K562 (cell line): Measurements from ENCODE around the gene ZNF346. TPM values are rescaled to one million over a fixed set of nuclear protein-coding genes. Genes with fewer than 3 reads are reported as not detected.
A peak's percentile ranks its signal among the peaks of the same experiment; 100 is the strongest.

ENCODE experiments used
- ARID4B ChIP-seq: sonication (generic); formaldehyde crosslinking; IDR thresholded peaks from 2 replicates; pipeline ENCODE4 v1.8.0; 2022; ENCODE audit warnings: mild to moderate bottlenecking, missing genetic modification reagents
- CCAR2 ChIP-seq: fragments of 200-400 bp; formaldehyde crosslinking; IDR thresholded peaks from 2 replicates; pipeline ENCODE4 v1.6.1; 2017; ENCODE audit warnings: mild to moderate bottlenecking, low read depth, low read length
- ELF1 ChIP-seq: fragments of 200-800 bp; sonication (Bioruptor generic); IDR thresholded peaks from 2 replicates; pipeline ENCODE4 v1.6.1; 2016; ENCODE audit warnings: missing genetic modification characterization, missing compliant biosample characterization
- HMGN3 ChIP-seq: IDR thresholded peaks from 2 replicates; pipeline ENCODE4 v1.6.1; 2011; ENCODE audit warnings: borderline replicate concordance, low read depth, mild to moderate bottlenecking, mixed read lengths, low read length; ENCODE audit not compliant: insufficient read length; ENCODE audit errors: extremely low read depth
- IRF9 ChIP-seq: fragments of 450-650 bp; IDR thresholded peaks from 2 replicates; pipeline ENCODE4 v1.6.1; 2016; ENCODE audit warnings: missing biosample characterization, missing genetic modification characterization
- MAZ ChIP-seq, 2 experiments: fragments of 450-650 bp in 1 of 2; sonication (generic) in 1 of 2; formaldehyde crosslinking; IDR thresholded peaks in 1 of 2; conservative IDR thresholded peaks in 1 of 2; 2 replicates each; pipeline versions ENCODE4 v1.4.0 to v1.5.0; 2020; ENCODE audit warnings: mild to moderate bottlenecking in 1 of 2, missing genetic modification reagents in 1 of 2
- MBD2 ChIP-seq: sonication (generic); IDR thresholded peaks from 2 replicates; pipeline ENCODE4 v1.6.1; 2016; ENCODE audit warnings: low read depth, borderline replicate concordance
- MNT ChIP-seq, 2 experiments: fragments of 450-650 bp; conservative IDR thresholded peaks; 2 replicates each; pipeline ENCODE4 v1.6.1; 2017; ENCODE audit warnings: mild to moderate bottlenecking in 2 of 2, moderate library complexity in 2 of 2
- PCBP1 ChIP-seq: fragments of 200-400 bp; formaldehyde crosslinking; IDR thresholded peaks from 2 replicates; pipeline ENCODE4 v1.6.1; 2018; ENCODE audit warnings: mild to moderate bottlenecking, low read depth, low read length; ENCODE audit not compliant: poor library complexity, severe bottlenecking
- RBM14 ChIP-seq: fragments of 200-400 bp; formaldehyde crosslinking; IDR thresholded peaks from 2 replicates; pipeline ENCODE4 v1.6.1; 2018; ENCODE audit warnings: low read depth, mild to moderate bottlenecking, low read length, moderate library complexity, borderline replicate concordance; ENCODE audit not compliant: insufficient read depth
- YBX1 ChIP-seq: fragments of 450-650 bp; IDR thresholded peaks from 2 replicates; pipeline ENCODE4 v1.7.1; 2016; ENCODE audit warnings: mild to moderate bottlenecking
- ZFX ChIP-seq: sonication (generic); formaldehyde crosslinking; IDR thresholded peaks from 2 replicates; pipeline ENCODE4 v1.8.0; 2022; ENCODE audit warnings: mild to moderate bottlenecking, missing genetic modification reagents, moderate library complexity
- ZNF12 ChIP-seq: sonication (generic); formaldehyde crosslinking; IDR thresholded peaks from 2 replicates; pipeline ENCODE4 v1.4.0; 2020; ENCODE audit warnings: mild to moderate bottlenecking, missing genetic modification reagents
- ZNF518B ChIP-seq: fragments of 250-450 bp; sonication (Bioruptor Pico); IDR thresholded peaks from 2 replicates; pipeline ENCODE4 v1.5.0; 2021; ENCODE audit warnings: mild to moderate bottlenecking, moderate library complexity
- polyA plus RNA-seq, 8 experiments: library from polyadenylated mRNA; depleted of rRNA in 4 of 8; stranded (reverse) in 5 of 8; unstranded in 3 of 8; fragments of >200 nt; fragmentation: Nextera tagmentation in 2 of 8; fragmentation: Illumina TruSeq in 1 of 8; extraction: Ambion mirVana in 2 of 8; extraction: Trizol in 1 of 8; gene quantifications; 2 replicates each; pipeline versions ENCODE4 v1.2.1 to v1.2.3, GENCODE V29; 2011 to 2014; ENCODE audit warnings: inconsistent platforms in 1 of 8, missing spikeins in 1 of 8
- total RNA-seq, 7 experiments: library from RNA; depleted of rRNA in 6 of 7; stranded (reverse); fragments of >200 nt in 6 of 7; fragmentation: Illumina TruSeq in 2 of 7; extraction: Trizol in 2 of 7; gene quantifications; 2 replicates each; pipeline versions ENCODE4 v1.2.1 to v1.2.3, GENCODE V29; 2011 to 2021; ENCODE audit warnings: low replicate concordance in 1 of 7

ZNF346 gene
- total and polyA plus RNA-seq, 9 of the 15 experiments (the other 6 are each of a cell fraction or from before 2014, with no cell fraction given), result 5.0 to 25.1 (median 20.1) TPM

- peak; percentile 75; the same call in 1 of the 2 replicates for TF ChIP-seq ARID4B (CRISPR knock-in tag)
- peak; percentile 71; the same call in 1 of the 2 replicates for TF ChIP-seq MBD2
- TF ChIP-seq MNT (conservative IDR thresholded peaks at IDR 0.05), result peak; percentile 44 to 51; a peak in 3 of 4 replicates
- no peak for TF ChIP-seq IRF9 (tag)
- no peak for TF ChIP-seq YBX1
- TF ChIP-seq ZNF518B (CRISPR knock-in tag), result no peak
- TF ChIP-seq ZFX (CRISPR knock-in tag), result peak; percentile 96
- TF ChIP-seq HMGN3, result peak; percentile 71
- TF ChIP-seq RBM14, result 0 out of 2 replicates have a peak, but pooled peaks have one; percentile 48
- TF ChIP-seq ZNF12 (CRISPR knock-in tag), result 0 out of 2 replicates have a peak, but pooled peaks have one; percentile 49
- no peak for TF ChIP-seq CCAR2
- TF ChIP-seq MAZ (CRISPR knock-in tag; conservative IDR thresholded peaks at IDR 0.05 in 1 of 2, IDR thresholded peaks at IDR 0.05 in 1 of 2), result peak; percentile 50 to 76; a peak in 3 of 4 replicates
- TF ChIP-seq PCBP1, result peak; percentile 54
- TF ChIP-seq ELF1 (tag), result no peak
Observed at GRCh38 chr5:177022386-177023302, at the start of gene ZNF346 (continued).
